Prostate gland (tissue), 2 donors: ENCODE data around the gene STK11.
A peak's percentile ranks its signal among the peaks of the same experiment; 100 is the strongest.

Experiments used
- CTCF ChIP-seq, 4 experiments: fragments of 200-600 bp in 2 of 4; fragments of 450-650 bp in 2 of 4; sonication (generic) in 2 of 4; IDR thresholded peaks; 1 replicate in 3 of 4; 2 replicates in 1 of 4; pipeline ENCODE4 v1.5.1; 2016 to 2019; ENCODE audit warnings: antibody characterized with exemption in 4 of 4, mild to moderate bottlenecking in 2 of 4, moderate library complexity in 2 of 4
- POLR2A ChIP-seq: fragments of 450-650 bp; IDR thresholded peaks from one replicate; pipeline ENCODE4 v1.6.1; 2016; ENCODE audit warnings: antibody characterized with exemption, mild to moderate bottlenecking

- TF ChIP-seq CTCF (IDR thresholded peaks at IDR 0.05) (peak in 1 of 4 experiments; percentile 5), POLR2A (no peak)
Measured at GRCh38 chr19:1261538-1261797, 55.9 kb downstream of the STK11 start.
